Inflammatory macrophage (primary cell): Measurements from ENCODE around the gene ADORA2B.
"Not testable (repeated sequence)": the region's sequence is repeated elsewhere in the genome, so short reads cannot be mapped to it uniquely, and the experiment has no call there.

ENCODE experiments used
- DNase-seq, 2 donors: peaks; one replicate each; pipeline ENCODE4 v3.0.0-alpha.2; 2020 to 2022

The ADORA2B gene

GRCh38 chr17:15955793-15956541 lies 11.0 kb downstream of the ADORA2B start:
- DNase-seq = no peak

- no peak for DNase-seq
These were observed 12.3 kb downstream of the ADORA2B start for GRCh38 chr17:15957206-15957605.

GRCh38 chr17:15957608-15958307 lies 12.8 kb downstream of the ADORA2B start:
- no peak for DNase-seq

- DNase-seq = no peak
These were observed 13.5 kb downstream of the ADORA2B start for GRCh38 chr17:15958484-15958854.

GRCh38 chr17:15963670-15964110 lies 18.8 kb downstream of the ADORA2B start:
- DNase-seq = no peak

- DNase-seq = no peak
These were observed 20.6 kb downstream of the ADORA2B start for GRCh38 chr17:15965528-15965927.

GRCh38 chr17:15966183-15966878 lies 21.4 kb downstream of the ADORA2B start:
- peak; percentile 57 to 59 for DNase-seq

- DNase-seq = no peak
These were observed 21.9 kb downstream of the ADORA2B start for GRCh38 chr17:15966879-15967248.

GRCh38 chr17:15967706-15968399 lies 22.9 kb downstream of the ADORA2B start:
- DNase-seq = no peak

- DNase-seq = no peak
These were observed 24.5 kb downstream of the ADORA2B start for GRCh38 chr17:15969463-15969862.

- DNase-seq = no peak
These were observed 25.6 kb downstream of the ADORA2B start for GRCh38 chr17:15970500-15970899.

GRCh38 chr17:15971098-15971678 lies 26.3 kb downstream of the ADORA2B start:
- peak; percentile 31 for DNase-seq

GRCh38 chr17:15971882-15972281 lies 27.0 kb downstream of the ADORA2B start:
- DNase-seq = no peak

- DNase-seq = no peak
These were observed 27.6 kb downstream of the ADORA2B start for GRCh38 chr17:15972497-15972951.

- no peak for DNase-seq
These were observed 28.1 kb downstream of the ADORA2B start for GRCh38 chr17:15973016-15973415.

- DNase-seq = no peak
These were observed 28.9 kb downstream of the ADORA2B start for GRCh38 chr17:15973834-15974233.

- no peak for DNase-seq
These were observed 33.0 kb downstream of the ADORA2B start for GRCh38 chr17:15977894-15978293.

GRCh38 chr17:15978606-15979005 lies 33.7 kb downstream of the ADORA2B start:
- DNase-seq = no peak

GRCh38 chr17:15979013-15979412 lies 34.1 kb downstream of the ADORA2B start:
- DNase-seq = not testable (repeated sequence)

- DNase-seq = peak; percentile 22 to 41
These were observed 36.3 kb downstream of the ADORA2B start for GRCh38 chr17:15981208-15981607.

GRCh38 chr17:15981646-15982580 lies 37.0 kb downstream of the ADORA2B start:
- DNase-seq = no peak
